Measurements from ENCODE around the gene MVB12B. TPM values are rescaled to one million over a fixed set of nuclear protein-coding genes. Genes with fewer than 3 reads are reported as not detected.

MVB12B gene
- total RNA-seq, 1 donor from 2014 or later, result 7.2 TPM

GRCh38 chr9:126521551-126521950 lies 194.9 kb downstream of the MVB12B start:
- no peak for DNase-seq

DNA sequence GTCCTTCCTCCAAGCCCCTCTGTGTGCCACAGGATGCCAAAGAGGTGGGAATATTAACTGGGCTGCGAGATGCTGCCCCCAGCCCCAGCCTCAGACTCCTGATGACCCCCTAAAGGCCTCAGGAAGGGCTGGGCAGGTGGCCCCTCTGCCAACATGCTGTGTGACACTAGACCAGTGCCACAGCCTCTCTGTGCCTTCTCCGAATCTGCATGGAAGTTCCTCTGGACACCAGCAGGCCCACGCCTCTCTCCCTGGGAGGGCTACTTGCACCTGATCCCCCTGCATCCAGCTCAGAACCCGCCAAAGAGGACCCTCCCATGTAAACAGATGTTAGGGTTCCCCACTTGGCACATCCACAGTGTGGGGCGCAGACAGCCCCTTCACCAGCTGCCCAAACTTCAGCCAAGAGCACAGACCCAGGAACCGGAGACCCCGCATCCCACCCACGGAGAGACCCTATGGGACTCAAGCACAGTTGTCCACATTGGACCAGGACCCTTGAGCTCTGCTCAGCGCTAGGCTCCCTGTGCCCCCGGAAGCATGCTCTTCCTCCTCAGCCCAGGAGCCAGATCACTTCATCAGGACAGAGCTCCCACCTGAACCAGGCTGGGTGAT lies 195.5 kb downstream of the MVB12B start:
- no peak for DNase-seq

GRCh38 chr9:126522612-126523356 lies 196.2 kb downstream of the MVB12B start:
- no peak for DNase-seq

- DNase-seq, result peak; percentile 92
Observed at GRCh38 chr9:126523611-126524111, 197.0 kb downstream of the MVB12B start.

- no peak for DNase-seq
Observed at GRCh38 chr9:126524353-126525077, 197.9 kb downstream of the MVB12B start.

DNA sequence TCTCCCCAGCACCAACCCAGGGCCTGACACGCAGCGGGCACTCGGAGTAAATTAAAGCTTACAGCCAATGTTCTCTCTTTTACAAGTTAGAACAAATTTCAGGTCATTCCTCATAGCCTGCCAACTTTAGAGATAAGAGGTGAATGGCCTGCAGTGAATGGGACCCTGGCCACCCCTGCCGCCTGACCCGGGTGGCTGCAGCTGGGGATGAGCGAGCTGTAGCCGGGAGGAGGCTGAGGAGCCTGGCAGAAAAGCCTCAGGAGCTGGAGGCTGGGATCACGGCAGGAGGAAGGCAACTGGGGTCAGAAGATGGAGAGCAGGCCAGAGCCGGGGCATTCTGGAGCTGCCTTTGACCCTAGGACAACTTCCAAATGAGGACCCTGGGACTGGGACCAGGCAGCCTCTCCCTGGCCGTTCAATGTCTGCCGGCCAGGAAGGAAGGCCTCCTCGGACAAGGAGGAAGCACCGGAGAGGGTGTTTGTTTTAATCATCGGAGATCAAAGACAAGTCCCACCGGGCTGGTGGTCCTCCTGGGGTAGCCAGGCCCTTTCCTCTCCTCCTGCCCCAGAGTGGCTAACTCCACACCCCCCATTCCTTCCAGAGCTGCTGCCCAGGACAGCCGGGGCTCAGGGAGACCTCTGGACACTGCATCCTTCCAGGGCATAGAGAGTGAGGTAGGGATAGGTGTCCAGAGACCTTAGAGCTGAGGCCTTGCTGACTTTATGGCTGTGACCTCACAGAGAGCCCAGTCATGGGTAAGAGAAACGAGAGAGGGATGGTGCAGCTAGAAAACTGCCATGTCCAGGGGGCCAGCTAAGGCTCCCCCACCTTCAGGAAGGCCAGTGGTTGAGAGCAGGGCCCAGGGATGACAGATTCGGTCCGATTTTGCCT lies 199.8 kb downstream of the MVB12B start:
- DNase-seq, result no peak

DNA sequence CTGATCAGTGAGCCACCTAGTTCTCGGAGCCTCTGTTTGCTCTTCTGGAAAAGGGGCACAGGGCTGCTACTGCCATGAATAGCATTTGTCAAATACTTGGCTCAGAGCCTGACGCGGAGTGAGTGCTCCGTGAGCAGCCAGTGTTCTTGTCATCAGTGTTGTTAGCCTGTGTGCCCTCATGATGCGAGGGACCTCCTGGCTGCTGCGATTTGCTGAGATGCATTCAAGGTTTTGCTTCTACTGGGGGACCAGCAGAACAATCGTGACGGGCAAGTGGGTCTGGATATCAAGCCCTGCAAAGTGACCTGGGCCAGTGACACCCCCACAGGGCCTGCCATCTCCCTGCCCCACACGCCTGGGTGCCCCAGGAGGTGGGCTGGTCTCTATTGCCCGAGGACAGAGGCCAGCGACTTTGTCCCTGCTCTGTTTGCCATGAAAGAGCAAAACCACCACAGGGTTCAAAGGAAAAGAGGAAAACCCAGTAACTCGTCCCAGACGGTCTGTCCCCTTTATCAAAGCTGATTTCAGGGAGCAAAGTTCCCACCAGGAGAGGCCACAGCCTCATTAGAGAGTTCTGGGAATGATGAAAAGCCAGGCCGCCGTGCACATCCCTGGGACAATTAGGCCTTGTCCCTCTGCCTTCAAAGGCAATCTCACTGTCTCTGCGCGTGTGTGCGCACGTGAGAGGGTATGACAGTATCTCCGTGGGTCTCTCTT lies 200.6 kb downstream of the MVB12B start:
- DNase-seq, result no peak

GRCh38 chr9:126528111-126528510 lies 201.5 kb downstream of the MVB12B start:
- DNase-seq, result no peak

GRCh38 chr9:126528915-126529314 lies 202.3 kb downstream of the MVB12B start:
- no peak for DNase-seq

DNA sequence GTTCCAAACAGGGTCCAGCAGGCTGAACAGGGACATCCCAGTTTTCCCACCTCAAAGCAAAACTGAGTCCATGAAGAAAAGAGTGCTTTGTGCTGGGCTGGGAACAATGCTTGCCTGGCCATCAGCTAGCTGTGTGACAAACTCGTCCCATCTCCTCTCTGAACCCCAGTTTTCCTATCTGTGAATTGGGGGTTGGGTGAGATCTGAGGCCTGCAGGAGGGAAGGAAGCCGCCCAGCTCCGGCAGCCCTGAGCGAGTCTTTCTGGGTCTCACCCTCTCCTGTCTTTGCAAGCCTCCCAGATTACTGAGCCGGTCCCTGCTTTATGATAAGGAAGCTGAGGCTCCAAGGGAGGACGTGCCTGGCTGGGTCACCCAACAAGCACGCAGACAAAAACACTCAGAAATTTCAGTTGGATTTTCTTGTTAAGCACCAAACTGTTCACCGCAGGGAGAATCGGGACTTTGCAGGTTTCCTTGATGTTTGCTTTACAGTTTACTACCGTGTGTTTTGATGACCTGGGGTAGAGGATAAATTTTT lies 204.5 kb downstream of the MVB12B start:
- no peak for DNase-seq

DNA sequence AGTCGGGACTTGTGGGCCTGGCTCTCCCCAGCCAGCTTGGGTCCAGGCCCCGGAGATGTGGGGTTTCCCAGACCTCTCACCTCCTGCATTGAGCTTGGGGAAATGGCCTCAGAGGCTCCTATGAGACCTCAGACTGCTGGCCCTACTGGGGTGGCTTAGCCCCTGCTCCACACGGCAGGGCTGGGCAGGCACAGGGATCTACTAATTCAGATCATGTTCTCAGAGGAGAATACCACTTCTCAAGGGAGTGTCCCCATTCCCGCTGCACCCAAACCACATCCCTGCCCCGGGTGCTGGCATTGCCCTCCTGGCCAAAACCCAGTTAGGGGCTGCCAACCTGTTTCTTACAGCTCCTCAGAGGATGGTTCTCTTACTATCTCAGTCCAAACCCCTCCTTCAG lies 205.0 kb downstream of the MVB12B start:
- DNase-seq, result no peak

GRCh38 chr9:126532019-126532462 lies 205.4 kb downstream of the MVB12B start:
- DNase-seq, result no peak

DNA sequence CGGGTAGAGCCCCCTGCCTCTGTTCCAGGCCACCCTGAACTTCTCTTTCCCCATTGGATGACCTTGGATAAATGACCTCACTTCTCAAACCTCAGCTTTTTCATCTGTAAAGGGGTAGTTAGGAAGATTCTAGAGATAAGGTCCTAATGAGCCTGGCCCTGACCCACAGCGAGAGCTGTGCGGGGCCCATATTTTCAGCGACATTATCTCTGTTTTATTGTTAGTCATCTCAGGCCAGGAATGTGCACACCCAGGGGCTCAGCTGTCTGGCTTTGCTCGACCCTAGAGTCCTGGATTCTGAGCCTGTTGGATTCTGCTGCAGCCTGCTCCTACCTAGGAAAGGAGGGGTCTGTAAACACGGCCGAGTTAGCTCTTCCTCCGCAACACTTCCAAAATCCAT lies 205.9 kb downstream of the MVB12B start:
- DNase-seq, result no peak

DNA sequence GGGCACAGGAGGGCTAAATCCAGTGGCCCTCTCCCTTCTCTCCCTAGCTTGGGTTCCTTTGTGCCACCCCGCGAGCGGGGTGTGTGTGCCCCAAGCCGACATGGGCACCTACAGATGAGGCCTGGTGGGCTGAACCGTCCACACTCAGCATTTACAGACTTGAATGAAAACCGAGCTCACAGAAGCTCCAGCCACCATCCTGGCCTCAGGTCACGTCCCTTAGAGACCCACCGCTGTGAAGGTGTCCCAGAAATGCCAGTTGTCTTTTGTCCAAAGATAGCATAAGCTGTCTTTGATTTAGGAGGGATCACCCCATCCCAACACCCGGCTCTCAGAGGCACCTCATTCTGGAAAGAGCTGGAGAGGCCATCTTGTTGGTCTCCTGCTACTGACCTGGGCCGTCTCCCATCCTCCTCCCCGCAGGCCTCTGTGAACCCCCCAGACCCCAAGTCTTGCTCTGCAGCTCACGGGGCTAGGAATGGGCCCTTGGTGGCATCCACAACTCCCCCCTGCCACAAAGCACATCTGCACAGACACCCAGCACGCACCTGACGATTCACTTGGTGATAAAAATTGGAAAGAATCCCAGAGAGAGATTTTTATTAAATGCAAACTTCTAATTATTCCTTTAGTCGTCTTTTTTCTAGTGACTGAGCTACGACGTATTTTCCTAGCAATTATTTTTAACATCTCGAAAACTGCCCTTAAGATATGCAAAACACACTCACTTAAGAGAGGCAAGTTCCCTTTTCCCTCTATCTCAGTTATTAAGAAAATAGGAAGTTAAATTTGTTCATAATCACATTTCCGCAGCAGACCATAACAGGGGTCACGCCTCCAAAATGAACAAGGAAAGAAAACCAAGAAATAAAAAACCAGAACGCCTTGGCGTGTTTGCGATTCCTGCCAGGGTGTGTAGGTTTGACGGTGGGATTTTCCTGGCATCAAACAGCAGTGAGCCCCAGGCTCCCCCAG lies 206.6 kb downstream of the MVB12B start:
- DNase-seq, result no peak

- no peak for DNase-seq
Observed at GRCh38 chr9:126533926-126534310, 207.3 kb downstream of the MVB12B start.

- DNase-seq, result no peak
Observed at GRCh38 chr9:126534431-126535186, 208.0 kb downstream of the MVB12B start.

- no peak for DNase-seq
Observed at GRCh38 chr9:126536131-126536530, 209.5 kb downstream of the MVB12B start.

DNA sequence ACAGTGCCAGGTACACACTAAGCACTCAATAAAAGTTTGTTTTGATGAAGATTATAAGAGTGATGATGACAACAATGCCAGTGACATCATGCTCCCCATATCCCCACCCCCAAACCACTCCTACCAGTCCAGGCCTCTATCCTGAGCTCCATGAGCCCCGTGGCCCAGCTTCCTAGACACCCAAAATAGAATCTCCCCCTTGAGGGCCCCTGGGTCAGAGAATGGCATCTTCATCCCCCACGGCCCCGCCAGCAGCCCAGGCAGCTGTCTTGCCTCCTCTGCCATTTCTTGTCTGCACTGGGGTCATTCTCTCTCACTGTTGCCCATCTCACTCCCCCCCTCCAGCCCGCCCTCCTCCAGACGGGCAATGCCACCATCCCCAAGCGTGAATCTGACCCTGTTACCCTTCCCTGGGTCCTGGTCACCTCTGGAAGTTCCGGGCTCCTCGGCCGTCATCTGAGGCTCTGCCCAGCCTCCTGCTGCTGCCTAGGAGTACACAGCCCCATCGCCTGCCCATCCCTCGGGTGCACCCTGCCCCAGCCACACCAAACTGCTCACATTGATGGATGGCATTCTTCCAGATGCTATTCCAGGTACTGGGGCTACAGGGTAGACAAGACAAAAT lies 210.3 kb downstream of the MVB12B start:
- no peak for DNase-seq

DNA sequence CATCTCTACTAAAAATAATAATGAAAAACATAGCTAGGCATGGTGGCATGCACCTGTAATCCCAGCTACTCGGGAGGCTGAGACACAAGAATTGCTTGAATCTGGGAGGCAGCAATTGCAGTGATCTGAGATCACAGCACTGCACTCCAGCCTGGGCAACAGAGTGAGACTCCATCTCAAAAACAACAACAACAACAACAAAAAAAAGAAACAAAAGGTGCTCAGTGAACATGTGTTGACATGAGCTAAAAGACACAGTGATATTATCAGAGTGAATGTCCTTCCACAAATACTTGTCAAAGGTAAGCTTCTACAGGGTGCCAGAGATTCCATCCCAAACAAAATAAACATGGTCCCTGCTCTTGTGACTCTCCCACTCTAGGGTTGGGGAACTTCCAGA lies 211.9 kb downstream of the MVB12B start:
- DNase-seq, result no peak
